ENCODE data around the gene UHRF1.

GRCh38 chr19:4991996-4992698 lies 82.8 kb downstream of the UHRF1 start:
- no peak for TF ChIP-seq CTCF (IDR thresholded peaks at IDR 0.05)
- TF ChIP-seq POLR2A (IDR thresholded peaks at IDR 0.05), result no peak
